Measurements from ENCODE around the gene UBE2Q1. TPM values are rescaled to one million over a fixed set of nuclear protein-coding genes. Genes with fewer than 3 reads are reported as not detected.

UBE2Q1 gene
- total RNA-seq: 77.3 and 82.1 TPM in 2 replicates
- long read RNA-seq, transcript UBE2Q1-201 (13 exons, 3,210 nt): major isoform, 5 of 15 reads
- long read RNA-seq, partial matches to known transcripts: 6 of 15 reads
- long read RNA-seq, other reads (novel, unspliced or antisense): 4 of 15 reads

GRCh38 chr1:154557939-154558719, at the start of gene UBE2Q1:
Gene UBE2Q1, minus strand, starts transcription at chr1:154558662. Its CDS starts 109 bp downstream, at chr1:154558553.
- no peak for TF ChIP-seq CTCF (IDR thresholded peaks at IDR 0.05)

GRCh38 chr1:154607609-154608396, 49.3 kb upstream of the UBE2Q1 start, which contains the start of gene ADAR:
Gene ADAR, minus strand, starts transcription at chr1:154608186. Its CDS starts 180 bp downstream, at chr1:154608006.
- Mint-ChIP-seq H3K4me1 (ENCODE audit: unreplicated experiment) (peaks cover 44% of the 10 kb centered on the region), H3K36me3 (ENCODE audit: unreplicated experiment) (peaks cover 3% of the 10 kb centered on the region), H3K4me3 (ENCODE audit: unreplicated experiment) (peak within 1 kb of the TSS; percentile 93), H3K9me3 (ENCODE audit: unreplicated experiment) (no peaks in the 10 kb centered on the region), H3K27ac (ENCODE audit: unreplicated experiment) (peak within 1 kb of the TSS; percentile 99), H3K27me3 (ENCODE audit: unreplicated experiment) (no peaks in the 10 kb centered on the region)
- no peak for TF ChIP-seq CTCF (IDR thresholded peaks at IDR 0.05)
- peak; percentile 95 for DNase-seq (ENCODE audit: extremely low spot score, unreplicated experiment)

More at GRCh38 chr1:154557939-154558719, at the start of gene UBE2Q1:
- H3K4me3 Mint-ChIP-seq (ENCODE audit: unreplicated experiment): peak within 1 kb of the TSS; percentile 85
- no peak for DNase-seq (ENCODE audit: extremely low spot score, unreplicated experiment)
- H3K27me3 Mint-ChIP-seq (ENCODE audit: unreplicated experiment): peaks cover 2% of the 10 kb centered on the region
- no peaks in the 10 kb centered on the region for H3K9me3 Mint-ChIP-seq (ENCODE audit: unreplicated experiment)
- peak within 1 kb of the TSS; percentile 95 for H3K27ac Mint-ChIP-seq (ENCODE audit: unreplicated experiment)
- peaks cover 24% of the 10 kb centered on the region for H3K36me3 Mint-ChIP-seq (ENCODE audit: unreplicated experiment)
- peaks cover 30% of the 10 kb centered on the region for H3K4me1 Mint-ChIP-seq (ENCODE audit: unreplicated experiment)

- Mint-ChIP-seq H3K36me3 (ENCODE audit: unreplicated experiment) (peaks cover 3% of the 10 kb centered on the region), H3K9me3 (ENCODE audit: unreplicated experiment) (no peaks in the 10 kb centered on the region), H3K4me3 (ENCODE audit: unreplicated experiment) (peak overlapping the region; percentile 93), H3K27me3 (ENCODE audit: unreplicated experiment) (no peaks in the 10 kb centered on the region), H3K4me1 (ENCODE audit: unreplicated experiment) (peaks cover 44% of the 10 kb centered on the region), H3K27ac (ENCODE audit: unreplicated experiment) (peak overlapping the region; percentile 99)
- TF ChIP-seq CTCF (IDR thresholded peaks at IDR 0.05): no peak
- no peak for DNase-seq (ENCODE audit: extremely low spot score, unreplicated experiment)
These were observed 48.7 kb upstream of the UBE2Q1 start for GRCh38 chr1:154607106-154607608.

- H3K4me3 Mint-ChIP-seq (ENCODE audit: unreplicated experiment): no peak overlapping the region
- TF ChIP-seq CTCF (IDR thresholded peaks at IDR 0.05): no peak
- peaks cover 40% of the 10 kb centered on the region for H3K4me1 Mint-ChIP-seq (ENCODE audit: unreplicated experiment)
- no peaks in the 10 kb centered on the region for H3K27me3 Mint-ChIP-seq (ENCODE audit: unreplicated experiment)
- peaks cover 18% of the 10 kb centered on the region for H3K36me3 Mint-ChIP-seq (ENCODE audit: unreplicated experiment)
- no peaks in the 10 kb centered on the region for H3K9me3 Mint-ChIP-seq (ENCODE audit: unreplicated experiment)
- DNase-seq (ENCODE audit: extremely low spot score, unreplicated experiment): no peak
- H3K27ac Mint-ChIP-seq (ENCODE audit: unreplicated experiment): no peak overlapping the region
These were observed 47.1 kb upstream of the UBE2Q1 start for GRCh38 chr1:154605534-154605933.

Data from osteocyte (in vitro differentiated cells).